Panc1 (cell line): ENCODE data around the gene DNAAF2. TPM values are rescaled to one million over a fixed set of nuclear protein-coding genes. Genes with fewer than 3 reads are reported as not detected.

ENCODE experiments used
- ATAC-seq: fragments of 200-7000 bp; cut with Tn5 transposase; 2 replicates; pipeline ENCODE4 v1.9.1; 2020; ENCODE audit warnings: mild to moderate bottlenecking, moderate library complexity
- BruUV-seq: library from RNA; stranded (reverse); fragments of 400-500 nt; replicated peaks from 2 replicates; lab custom pipeline; 2021; lab: Mats Ljungman, UMichigan
- CTCF ChIA-PET: fragments of 300-600 bp; sonication (Branson Sonifier 250); formaldehyde crosslinking; loops from one replicate; lab custom pipeline; 2022; ENCODE audit warnings: antibody characterized with exemption; lab: Charles Lee
- POLR2A ChIA-PET: fragments of 300-600 bp; sonication (Branson Sonifier 250); formaldehyde crosslinking; loops from one replicate; lab custom pipeline; 2022; ENCODE audit warnings: antibody characterized with exemption; lab: Charles Lee
- DNase-seq: peaks from one replicate; pipeline ENCODE4 v3.0.0-alpha.2; 2010; ENCODE audit warnings: low read depth, low spot score
- H3K27ac ChIP-seq: 2 replicates; pipeline ENCODE4 v1.5.1; 2011; ENCODE audit warnings: mild to moderate bottlenecking, low read length, inconsistent platforms
- H3K27me3 ChIP-seq: fragments of 200-500 bp; sonication (Bioruptor generic); 2 replicates; pipeline ENCODE4 v1.6.0; 2014; ENCODE audit warnings: low read length, inconsistent platforms; ENCODE audit not compliant: control insufficient read depth, insufficient read depth
- H3K36me3 ChIP-seq: fragments of 200-500 bp; sonication (Bioruptor generic); 2 replicates; pipeline ENCODE4 v1.5.1; 2014; ENCODE audit warnings: inconsistent platforms, mild to moderate bottlenecking, low read length, moderate library complexity; ENCODE audit not compliant: control insufficient read depth, insufficient read depth
- H3K4me1 ChIP-seq: 2 replicates; pipeline ENCODE4 v1.5.1; 2011; ENCODE audit warnings: inconsistent platforms, mild to moderate bottlenecking, low read length, moderate library complexity; ENCODE audit not compliant: control insufficient read depth, insufficient read depth
- H3K4me3 ChIP-seq, 2 experiments: 2 replicates each; pipeline ENCODE4 v1.5.1; 2011 to 2012; ENCODE audit warnings: low read depth in 2 of 2, low read length in 2 of 2, mild to moderate bottlenecking in 2 of 2, inconsistent platforms in 1 of 2, moderate library complexity in 1 of 2
- H3K9me3 ChIP-seq: fragments of 200-500 bp; sonication (Bioruptor generic); 2 replicates; pipeline ENCODE4 v1.5.1; 2014; ENCODE audit warnings: low read depth, mild to moderate bottlenecking, inconsistent platforms, low read length, moderate library complexity; ENCODE audit not compliant: control insufficient read depth, insufficient read depth
- CTCF ChIP-seq: fragments of 450-650 bp; IDR thresholded peaks from 2 replicates; pipeline ENCODE4 v1.5.1; 2017; ENCODE audit warnings: mild to moderate bottlenecking
- POLR2AphosphoS5 ChIP-seq: IDR thresholded peaks from 2 replicates; pipeline ENCODE4 v1.6.1; 2012; ENCODE audit warnings: mild to moderate bottlenecking, low read depth, low read length, moderate library complexity
- REST ChIP-seq, 2 experiments: IDR thresholded peaks; 2 replicates each; pipeline ENCODE4 v1.6.1; 2011 to 2012; ENCODE audit warnings: low read depth in 2 of 2, control low read depth in 1 of 2, low read length in 1 of 2, mild to moderate bottlenecking in 1 of 2, moderate library complexity in 1 of 2; ENCODE audit not compliant: insufficient read depth in 1 of 2
- SIN3A ChIP-seq: IDR thresholded peaks from 2 replicates; pipeline ENCODE4 v1.6.1; 2012; ENCODE audit warnings: low read depth, mild to moderate bottlenecking, low read length, moderate library complexity, borderline replicate concordance; ENCODE audit not compliant: insufficient read depth
- TCF7L2 ChIP-seq: IDR thresholded peaks from 2 replicates; pipeline ENCODE4 v1.6.1; 2011; ENCODE audit warnings: mild to moderate bottlenecking, low read depth, low read length, inconsistent platforms
- in situ Hi-C: cut with HindIII; loops from 2 replicates; pipeline ENCODE4 v1.10.0; 2016; ENCODE audit warnings: low sequenced_read_pairs, low pct_unique_long_range_greater_than_20kb
- intact Hi-C: fragments of 100-400 bp; cut with micrococcal nuclease; formaldehyde crosslinking; loops from one replicate; pipeline ENCODE4 v1.10.0; 2022; ENCODE audit not compliant: unreplicated experiment
- total RNA-seq: library from RNA; stranded (reverse); gene quantifications from one replicate; pipeline ENCODE4 v1.2.1, GENCODE V29; 2021; ENCODE audit not compliant: unreplicated experiment

Gene DNAAF2
- total RNA-seq, 1 experiment from 2014 or later, result 8.2 TPM

DNA sequence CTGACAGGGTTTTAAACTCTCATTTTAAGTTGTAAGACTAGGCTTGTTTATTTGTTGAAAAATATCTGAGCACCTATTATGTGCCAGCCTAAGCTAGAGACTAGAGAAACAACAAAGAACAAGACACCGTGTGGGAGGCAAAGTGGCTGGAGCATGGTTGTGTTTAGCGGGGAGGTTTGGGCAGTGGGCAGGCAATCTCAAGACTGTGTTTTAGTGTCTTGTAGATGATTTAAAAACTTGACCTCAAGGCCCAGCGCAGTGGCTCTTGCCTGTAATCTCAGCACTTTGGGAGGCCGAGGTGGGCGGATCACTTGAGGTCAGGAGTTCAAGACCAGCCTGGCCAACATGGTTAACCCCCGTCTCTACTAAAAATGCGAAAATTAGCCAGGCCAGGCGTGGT, 22.4 kb downstream of the DNAAF2 start:
- BruUV-seq, result no TSS peak
- H3K4me1 ChIP-seq, result peaks cover 7% of the 10 kb centered on the region; the same call in 1 of the 2 replicates
- ChIA-PET CTCF (no interaction called here), POLR2A (no interaction called here)
- in situ Hi-C loops, result no loop called here
- no peaks in the 10 kb centered on the region for H3K9me3 ChIP-seq
- DNase-seq (no peak), ATAC-seq (no peak)
- intact Hi-C loops, result no loop called here
- H3K27me3 ChIP-seq, result no peaks in the 10 kb centered on the region
- peaks cover 2% of the 10 kb centered on the region; the same call in 1 of the 2 replicates for H3K36me3 ChIP-seq
- no peak overlapping the region for H3K4me3 ChIP-seq
- TF ChIP-seq SIN3A (no peak), POLR2AphosphoS5 (no peak), TCF7L2 (no peak), REST (IDR thresholded peaks at IDR 0.05; ENCODE audit: insufficient read depth in 1 of 2, low read depth in 2 of 2, low read length in 1 of 2) (no peak), CTCF (no peak)
- no peak overlapping the region for H3K27ac ChIP-seq

- Histone ChIP-seq H3K27ac (no peak overlapping the region), H3K4me1 (peaks cover 3% of the 10 kb centered on the region; the same call in 1 of the 2 replicates), H3K9me3 (no peaks in the 10 kb centered on the region), H3K36me3 (peaks cover 3% of the 10 kb centered on the region; the same call in 1 of the 2 replicates), H3K4me3 (no peak overlapping the region), H3K27me3 (no peaks in the 10 kb centered on the region)
- intact Hi-C loops, result no loop called here
- CTCF ChIA-PET, result no interaction called here
- ATAC-seq (no peak), DNase-seq (no peak)
- no peak for TF ChIP-seq SIN3A
- TF ChIP-seq CTCF, result no peak
- TF ChIP-seq TCF7L2, result no peak
- no peak for TF ChIP-seq REST (IDR thresholded peaks at IDR 0.05; ENCODE audit: insufficient read depth in 1 of 2, low read depth in 2 of 2, low read length in 1 of 2)
- TF ChIP-seq POLR2AphosphoS5, result no peak
- in situ Hi-C loops, result no loop called here
- POLR2A ChIA-PET, result no interaction called here
- no TSS peak for BruUV-seq
These were observed 22.8 kb downstream of the DNAAF2 start for GRCh38 chr14:49612251-49612650.
